PC-3 (cell line): ENCODE measurements around the gene RGS3. TPM values are rescaled to one million over a fixed set of nuclear protein-coding genes. Genes with fewer than 3 reads are reported as not detected.

ENCODE experiments used
- ATAC-seq: fragments of 200-7000 bp; cut with Tn5 transposase; 2 replicates; pipeline ENCODE4 v1.9.1; 2020; ENCODE audit warnings: mild to moderate bottlenecking, moderate library complexity
- BruUV-seq: library from RNA; stranded (reverse); fragments of 400-500 nt; replicated peaks from 2 replicates; lab custom pipeline; 2021; lab: Mats Ljungman, UMichigan
- CTCF ChIA-PET: fragments of 300-600 bp; sonication (Branson Sonifier 250); formaldehyde crosslinking; loops from one replicate; lab custom pipeline; 2022; ENCODE audit warnings: antibody characterized with exemption; lab: Charles Lee
- POLR2A ChIA-PET: fragments of 300-600 bp; sonication (Branson Sonifier 250); formaldehyde crosslinking; loops from one replicate; lab custom pipeline; 2022; ENCODE audit warnings: antibody characterized with exemption; ENCODE audit not compliant: unreplicated experiment; lab: Charles Lee
- DNase-seq: peaks from one replicate; pipeline ENCODE4 v3.0.0-alpha.2; 2015
- H2AFZ ChIP-seq: fragments of 300-600 bp; sonication (generic); 2 replicates; pipeline ENCODE4 v1.6.0; 2016; ENCODE audit warnings: antibody characterized with exemption, low read length
- H3F3A ChIP-seq: fragments of 300-600 bp; sonication (generic); one replicate; pipeline ENCODE4 v1.6.0; 2017; ENCODE audit warnings: antibody characterized with exemption, low read length, control low read depth, mild to moderate bottlenecking; ENCODE audit not compliant: unreplicated experiment
- H3K27ac ChIP-seq: fragments of 300-600 bp; sonication (generic); 2 replicates; pipeline ENCODE4 v1.5.1; 2016; ENCODE audit warnings: mild to moderate bottlenecking, low read length
- H3K27me3 ChIP-seq: fragments of 300-600 bp; sonication (generic); 2 replicates; pipeline ENCODE4 v1.6.1; 2016; ENCODE audit warnings: low read length, mixed read lengths
- H3K36me3 ChIP-seq: fragments of 300-600 bp; sonication (generic); 2 replicates; pipeline ENCODE4 v1.6.1; 2016; ENCODE audit warnings: low read depth, mixed run types, low read length, mixed read lengths
- H3K4me1 ChIP-seq: fragments of 300-600 bp; sonication (generic); 2 replicates; pipeline ENCODE4 v1.5.1; 2016; ENCODE audit warnings: low read length; ENCODE audit not compliant: insufficient read depth
- H3K4me2 ChIP-seq: fragments of 300-600 bp; sonication (generic); 2 replicates; pipeline ENCODE4 v1.6.0; 2016; ENCODE audit warnings: low read length
- H3K4me3 ChIP-seq: fragments of 300-600 bp; sonication (generic); 2 replicates; pipeline ENCODE4 v1.5.1; 2016; ENCODE audit warnings: mild to moderate bottlenecking, low read length, mixed read lengths
- H3K79me2 ChIP-seq: fragments of 300-600 bp; sonication (generic); 2 replicates; pipeline ENCODE4 v1.6.1; 2017; ENCODE audit warnings: low read length, mixed read lengths
- H3K9ac ChIP-seq: fragments of 300-600 bp; sonication (generic); 2 replicates; pipeline ENCODE4 v1.6.0; 2016; ENCODE audit warnings: mild to moderate bottlenecking, low read length
- H3K9me2 ChIP-seq: fragments of 300-600 bp; sonication (generic); replicated peaks from 2 replicates; pipeline ENCODE4 v1.6.1; 2016; ENCODE audit warnings: mixed run types, low read length, mixed read lengths
- H3K9me3 ChIP-seq: fragments of 300-600 bp; sonication (generic); 2 replicates; pipeline ENCODE4 v1.6.1; 2016; ENCODE audit warnings: low read length, mixed read lengths
- H4K20me1 ChIP-seq: fragments of 300-600 bp; sonication (generic); 2 replicates; pipeline ENCODE4 v1.6.1; 2016; ENCODE audit warnings: low read length, mixed read lengths
- EZH2 ChIP-seq: fragments of 300-600 bp; sonication (generic); IDR thresholded peaks from one replicate; pipeline ENCODE4 v1.6.1; 2017; ENCODE audit warnings: antibody characterized with exemption, mild to moderate bottlenecking, low read length; ENCODE audit not compliant: unreplicated experiment
- EZH2phosphoT487 ChIP-seq: fragments of 300-600 bp; sonication (generic); IDR thresholded peaks from 2 replicates; pipeline ENCODE4 v1.6.1; 2018; ENCODE audit warnings: mild to moderate bottlenecking, antibody characterized with exemption, low read length, borderline replicate concordance
- intact Hi-C: fragments of 100-400 bp; cut with micrococcal nuclease; formaldehyde crosslinking; loops from 2 replicates; pipeline ENCODE4 v1.9.0; 2023
- total RNA-seq: library from RNA; depleted of rRNA; stranded (reverse); fragments of >200 nt; gene quantifications from 2 replicates; pipeline ENCODE4 v1.2.3, GENCODE V29; 2014
- TF ChIP-seq, protein P1 (sequence below): fragments of 300-600 bp; sonication (generic); conservative IDR thresholded peaks from 2 replicates; pipeline ENCODE4 v1.5.1; 2017; ENCODE audit warnings: antibody characterized with exemption, low read depth, mild to moderate bottlenecking, low read length

RGS3 gene
- total RNA-seq, 1 experiment from 2014 or later = 26.3 TPM

DNA sequence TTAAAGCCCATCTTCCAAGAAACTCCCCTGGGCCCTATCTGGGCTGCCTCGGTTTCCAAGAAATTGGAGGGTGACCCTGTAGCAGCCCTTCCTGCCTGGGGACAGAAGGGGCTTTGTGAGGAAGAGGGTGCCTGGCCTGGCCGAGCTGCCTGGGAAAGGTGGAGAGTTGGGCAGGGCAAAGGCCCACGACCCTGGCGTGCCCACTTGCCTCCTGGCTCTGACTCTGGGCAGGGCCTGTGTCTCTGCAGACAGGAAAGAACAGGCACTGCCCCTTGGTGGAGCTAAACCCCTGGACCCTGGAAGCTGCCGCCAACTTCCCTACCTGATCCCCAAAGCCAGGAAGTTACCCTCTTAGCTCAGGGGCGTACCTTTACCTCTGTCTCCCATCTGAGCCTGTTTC lies 149.3 kb downstream of the RGS3 start:
- Histone ChIP-seq H3K9ac (no peak overlapping the region), H2AFZ (no peak overlapping the region), H3K4me1 (no peaks in the 10 kb centered on the region), H3F3A (no peaks in the 10 kb centered on the region), H3K9me3 (no peaks in the 10 kb centered on the region), H3K4me3 (no peak overlapping the region), H3K9me2 (no peaks in the 10 kb centered on the region), H3K36me3 (no peaks in the 10 kb centered on the region), H3K79me2 (no peaks in the 10 kb centered on the region), H4K20me1 (no peaks in the 10 kb centered on the region), H3K4me2 (no peak overlapping the region), H3K27ac (no peak overlapping the region), H3K27me3 (no peaks in the 10 kb centered on the region)
- DNase-seq = no peak
- no peak for ATAC-seq
- BruUV-seq = no TSS peak
- intact Hi-C loops = no loop called here
- TF ChIP-seq, protein P1, sequence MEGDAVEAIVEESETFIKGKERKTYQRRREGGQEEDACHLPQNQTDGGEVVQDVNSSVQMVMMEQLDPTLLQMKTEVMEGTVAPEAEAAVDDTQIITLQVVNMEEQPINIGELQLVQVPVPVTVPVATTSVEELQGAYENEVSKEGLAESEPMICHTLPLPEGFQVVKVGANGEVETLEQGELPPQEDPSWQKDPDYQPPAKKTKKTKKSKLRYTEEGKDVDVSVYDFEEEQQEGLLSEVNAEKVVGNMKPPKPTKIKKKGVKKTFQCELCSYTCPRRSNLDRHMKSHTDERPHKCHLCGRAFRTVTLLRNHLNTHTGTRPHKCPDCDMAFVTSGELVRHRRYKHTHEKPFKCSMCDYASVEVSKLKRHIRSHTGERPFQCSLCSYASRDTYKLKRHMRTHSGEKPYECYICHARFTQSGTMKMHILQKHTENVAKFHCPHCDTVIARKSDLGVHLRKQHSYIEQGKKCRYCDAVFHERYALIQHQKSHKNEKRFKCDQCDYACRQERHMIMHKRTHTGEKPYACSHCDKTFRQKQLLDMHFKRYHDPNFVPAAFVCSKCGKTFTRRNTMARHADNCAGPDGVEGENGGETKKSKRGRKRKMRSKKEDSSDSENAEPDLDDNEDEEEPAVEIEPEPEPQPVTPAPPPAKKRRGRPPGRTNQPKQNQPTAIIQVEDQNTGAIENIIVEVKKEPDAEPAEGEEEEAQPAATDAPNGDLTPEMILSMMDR = no peak
- no peak for TF ChIP-seq EZH2
- no peak for TF ChIP-seq EZH2phosphoT487
- POLR2A ChIA-PET = no interaction called here
- CTCF ChIA-PET = no interaction called here

DNA sequence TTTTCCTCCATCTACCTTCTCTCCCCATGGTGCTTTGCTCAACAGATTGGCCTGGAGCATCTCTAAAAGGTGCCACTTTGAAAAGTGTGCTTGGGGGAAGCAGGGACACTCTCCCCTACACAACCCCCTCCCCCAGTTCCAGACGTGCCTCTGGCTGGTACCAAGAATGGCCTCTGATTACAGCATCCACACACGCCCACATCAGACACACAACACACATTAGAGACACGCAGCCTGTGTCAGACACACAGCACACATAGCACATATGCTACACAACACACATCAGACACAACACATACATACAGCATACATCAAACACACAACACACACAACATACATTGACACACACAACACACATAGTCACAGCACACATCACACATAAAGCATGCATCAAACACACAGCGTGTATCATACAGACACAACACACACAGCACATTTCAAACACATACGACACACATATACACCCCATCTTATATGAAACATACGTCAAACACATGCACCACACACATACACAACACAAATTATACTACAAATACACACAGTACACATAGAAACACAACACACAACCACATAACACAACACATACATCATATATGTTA lies 150.4 kb downstream of the RGS3 start:
- ChIA-PET CTCF (no interaction called here), POLR2A (no interaction called here)
- H3F3A ChIP-seq = no peaks in the 10 kb centered on the region
- no TSS peak for BruUV-seq
- H3K9ac ChIP-seq = no peak overlapping the region
- intact Hi-C loops = no loop called here
- H3K36me3 ChIP-seq = no peaks in the 10 kb centered on the region
- no peak for TF ChIP-seq EZH2phosphoT487
- TF ChIP-seq, protein P1 = no peak
- TF ChIP-seq EZH2 = no peak
- no peak overlapping the region for H3K4me2 ChIP-seq
- H3K79me2 ChIP-seq = no peaks in the 10 kb centered on the region
- H4K20me1 ChIP-seq = no peaks in the 10 kb centered on the region
- ATAC-seq (no peak), DNase-seq (no peak)
- H2AFZ ChIP-seq = no peak overlapping the region
- H3K27ac ChIP-seq = no peak overlapping the region
- H3K4me1 ChIP-seq = no peaks in the 10 kb centered on the region
- H3K9me2 ChIP-seq = no peaks in the 10 kb centered on the region
- H3K9me3 ChIP-seq = no peaks in the 10 kb centered on the region
- no peak overlapping the region for H3K4me3 ChIP-seq
- H3K27me3 ChIP-seq = no peaks in the 10 kb centered on the region

DNA sequence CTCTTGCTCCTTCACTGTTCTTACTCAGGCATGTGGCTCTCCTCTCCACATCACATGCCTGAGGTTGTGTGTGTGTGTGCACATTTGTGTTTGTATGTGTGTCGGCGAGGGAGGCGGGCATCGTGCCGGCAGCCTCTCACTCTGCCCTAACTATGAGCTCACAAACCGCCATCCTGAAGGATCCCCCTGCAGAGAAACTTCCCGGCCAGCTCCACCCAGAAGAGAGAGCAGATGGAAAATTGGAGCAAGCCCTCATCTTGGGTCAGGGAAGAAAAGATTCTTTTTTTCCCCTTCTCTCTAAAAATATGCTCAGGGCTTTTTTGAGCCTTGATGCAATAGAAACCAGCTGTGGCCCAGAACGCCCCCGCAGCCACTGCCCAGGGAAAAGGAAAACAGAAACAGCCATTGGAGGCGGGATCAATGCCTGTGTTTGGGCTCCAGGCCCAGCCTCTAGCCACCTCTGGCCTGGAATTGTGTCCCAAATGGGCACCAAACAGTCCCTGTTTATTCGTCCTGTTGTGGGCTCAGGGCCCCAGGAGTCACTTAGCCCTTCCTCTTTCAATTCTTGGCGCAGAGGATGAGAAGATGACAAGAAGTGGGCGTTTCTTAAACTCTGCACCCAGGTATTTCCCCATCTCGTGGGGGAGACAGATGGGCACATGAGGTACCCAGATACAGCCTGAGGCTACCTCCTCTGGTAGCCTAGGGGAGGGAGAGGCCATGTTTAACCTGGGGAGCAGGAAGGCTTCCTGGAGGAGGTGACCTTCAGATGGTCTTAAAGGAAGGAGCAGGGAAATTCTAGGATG lies 151.5 kb downstream of the RGS3 start:
- ATAC-seq (no peak), DNase-seq (no peak)
- Histone ChIP-seq H3K9ac (no peak overlapping the region), H3K4me3 (no peak overlapping the region), H3K4me2 (no peak overlapping the region), H3K9me2 (no peaks in the 10 kb centered on the region), H3K27ac (no peak overlapping the region), H3K4me1 (peaks cover 7% of the 10 kb centered on the region), H3K36me3 (no peaks in the 10 kb centered on the region), H3F3A (no peaks in the 10 kb centered on the region), H3K27me3 (no peaks in the 10 kb centered on the region), H4K20me1 (no peaks in the 10 kb centered on the region), H2AFZ (no peak overlapping the region), H3K79me2 (no peaks in the 10 kb centered on the region), H3K9me3 (no peaks in the 10 kb centered on the region)
- ChIA-PET CTCF (no interaction called here), POLR2A (no interaction called here)
- intact Hi-C loops = no loop called here
- BruUV-seq = no TSS peak
- TF ChIP-seq EZH2 (no peak), EZH2phosphoT487 (no peak)
- TF ChIP-seq, protein P1 = no peak
